Uterus (tissue), 2 donors: ENCODE data around the gene LCN10.

Experiments used
- CTCF ChIP-seq, 4 experiments: fragments of 200-600 bp in 2 of 4; fragments of 450-650 bp in 2 of 4; sonication (generic) in 2 of 4; IDR thresholded peaks; one replicate each; pipeline ENCODE4 v1.5.1; 2016 to 2019; ENCODE audit warnings: antibody characterized with exemption in 4 of 4, mild to moderate bottlenecking in 2 of 4, moderate library complexity in 1 of 4
- POLR2A ChIP-seq, 2 donors: fragments of 450-650 bp; IDR thresholded peaks; one replicate each; pipeline ENCODE4 v1.6.1; 2016; ENCODE audit warnings: antibody characterized with exemption in 2 of 2, mild to moderate bottlenecking in 1 of 2, moderate library complexity in 1 of 2

DNA sequence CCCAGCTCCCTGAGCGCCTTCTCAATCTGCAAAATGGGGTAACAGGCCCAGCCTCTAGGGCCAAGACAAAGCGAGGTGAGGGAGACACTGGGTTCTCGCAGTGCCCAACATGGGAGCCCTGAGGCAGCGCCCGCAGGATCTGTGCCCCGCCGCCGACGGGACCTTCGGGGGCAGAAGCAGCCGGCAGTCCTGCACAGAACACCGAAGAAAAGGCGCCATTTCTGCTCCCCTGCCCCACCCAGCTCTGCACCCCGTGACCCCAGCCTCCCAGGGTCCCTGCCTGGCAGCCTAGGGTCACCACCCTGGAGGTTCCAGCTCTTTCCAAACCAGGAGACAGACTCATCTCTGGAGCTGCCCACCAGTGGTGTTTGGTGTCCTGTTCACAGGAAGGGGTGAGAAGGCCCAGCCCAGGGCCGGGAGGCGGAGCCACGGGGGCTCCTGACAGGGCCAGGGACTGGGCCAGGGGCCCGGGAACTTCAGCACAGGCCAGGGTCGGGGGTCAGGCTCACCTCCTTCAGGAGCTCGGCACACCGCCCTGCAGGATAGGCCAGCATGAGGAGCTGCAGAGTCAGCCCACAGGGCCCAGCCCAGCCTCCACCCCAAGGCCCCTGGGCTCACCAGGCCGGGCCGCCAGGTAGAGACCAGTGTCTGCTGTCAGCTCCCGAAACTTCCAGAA lies 12.0 kb upstream of the LCN10 start:
- TF ChIP-seq CTCF (IDR thresholded peaks at IDR 0.05) = no peak
- no peak for TF ChIP-seq POLR2A (IDR thresholded peaks at IDR 0.05)
